ENCODE results near the gene OSBPL7. TPM values are rescaled to one million over a fixed set of nuclear protein-coding genes. Genes with fewer than 3 reads are reported as not detected.

OSBPL7 gene
- total RNA-seq, 1 experiment from 2014 or later, result 13.0 TPM

- Histone ChIP-seq H3T11ph (ENCODE audit: low read length) (no peak overlapping the region), H3K23me2 (ENCODE audit: insufficient read length, low read depth, low read length, poor library complexity, severe bottlenecking) (peaks cover 3% of the 10 kb centered on the region), H3K18ac (ENCODE audit: insufficient read length, low read depth, low read length) (no peak overlapping the region), H2AFZ (ENCODE audit: low read length) (no peak overlapping the region), H3K79me2 (ENCODE audit: insufficient read depth, low read length) (no peaks in the 10 kb centered on the region; the same call in 1 of the 2 replicates), H4K5ac (ENCODE audit: insufficient read length, low read depth, low read length) (no peak overlapping the region), H4K91ac (ENCODE audit: insufficient read length, low read depth, low read length) (no peak overlapping the region), H3K23ac (ENCODE audit: insufficient read length, low read depth, low read length) (no peak overlapping the region), H3K27ac (ENCODE audit: insufficient read length, low read depth, low read length) (no peak overlapping the region), H3K4me2 (ENCODE audit: insufficient read depth, insufficient read length, low read length) (peak overlapping the region; percentile 70), H2AK5ac (ENCODE audit: insufficient read length, low read length) (no peak overlapping the region), H3K4ac (ENCODE audit: low read depth, low read length) (no peak overlapping the region), H2BK20ac (ENCODE audit: low read depth, low read length, poor library complexity, severe bottlenecking) (no peak overlapping the region), H2BK15ac (ENCODE audit: low read depth, low read length) (no peak overlapping the region), H4K8ac (replicated peaks; ENCODE audit: insufficient read length, low read depth, low read length) (no peak overlapping the region), H2BK120ac (ENCODE audit: low read depth, low read length, poor library complexity, severe bottlenecking) (no peak overlapping the region), H3K27me3 (ENCODE audit: insufficient read depth, low read length) (no peaks in the 10 kb centered on the region; the same call in 1 of the 2 replicates), H3K56ac (ENCODE audit: insufficient read length, low read depth, low read length) (no peak overlapping the region), H3K4me1 (ENCODE audit: insufficient read depth, low read length) (no peaks in the 10 kb centered on the region; the same call in 1 of the 2 replicates), H2BK12ac (ENCODE audit: insufficient read length, low read depth, low read length) (no peak overlapping the region), H3K14ac (ENCODE audit: insufficient read depth, low read length) (no peak overlapping the region; the same call in 1 of the 2 replicates), H3K9me3 (ENCODE audit: control insufficient read depth, low read depth, low read length) (no peaks in the 10 kb centered on the region), H3K79me1 (ENCODE audit: insufficient read depth, low read depth, low read length, poor library complexity, severe bottlenecking) (no peaks in the 10 kb centered on the region), H2BK5ac (ENCODE audit: insufficient read length, low read length) (no peak overlapping the region), H3K9ac (ENCODE audit: extremely low read depth, insufficient read length, low read length) (peak overlapping the region; percentile 0), H4K20me1 (ENCODE audit: control insufficient read depth, insufficient read depth, insufficient read length) (no peaks in the 10 kb centered on the region)
- peaks cover 0 to 20% (median 13%) of the 10 kb centered on the region in 3 experiments; a peak in 6 of 7 replicates for H3K36me3 Mint-ChIP-seq (ENCODE audit: insufficient read depth in 1 of 3, low read depth in 3 of 3)
- peaks cover 19 to 36% of the 10 kb centered on the region in 2 experiments for H3K4me1 Mint-ChIP-seq
- H3K27ac Mint-ChIP-seq, result peak overlapping the region in 1 of 3 experiments; percentile 52; a peak in 1 of 7 replicates
- no peaks in the 10 kb centered on the region for H3K9me3 Mint-ChIP-seq
- TF ChIP-seq CTCF (conservative IDR thresholded peaks at IDR 0.05), result no peak
- peak overlapping the region; percentile 93 to 97 for H3K4me3 Mint-ChIP-seq
- no peak for DNase-seq
- WGBS (ENCODE audit: extremely low coverage, insufficient read length, low lambda C conversion rate), result no CpG with 5 or more reads among the region's 17 CpGs
- H3K27me3 Mint-ChIP-seq (ENCODE audit: low read depth), result peaks cover 15% of the 10 kb centered on the region
Measured at GRCh38 chr17:47840001-47840741, 18.6 kb upstream of the OSBPL7 start.

All from H9 (cell line).